K562 (cell line): ENCODE data around the gene BACE1. TPM values are rescaled to one million over a fixed set of nuclear protein-coding genes. Genes with fewer than 3 reads are reported as not detected.

ENCODE experiments used
- CHD7 ChIP-seq: fragments of 200-600 bp; sonication (generic); IDR thresholded peaks from one replicate; pipeline ENCODE4 v1.6.1; 2012; ENCODE audit warnings: mild to moderate bottlenecking, low read depth, low read length, inconsistent platforms
- DDX20 ChIP-seq: fragments of 450-650 bp; IDR thresholded peaks from 2 replicates; pipeline ENCODE4 v1.6.1; 2016; ENCODE audit warnings: missing genetic modification characterization, low read depth, mild to moderate bottlenecking, missing compliant biosample characterization, moderate library complexity
- EWSR1 ChIP-seq: fragments of 450-650 bp; IDR thresholded peaks from 2 replicates; pipeline ENCODE4 v1.6.1; 2018; ENCODE audit warnings: borderline replicate concordance, mild to moderate bottlenecking, low read depth, moderate library complexity; ENCODE audit not compliant: partially characterized antibody
- GABPA ChIP-seq: fragments of 200-800 bp; sonication (Bioruptor generic); conservative IDR thresholded peaks from 2 replicates; pipeline ENCODE4 v1.6.1; 2016; ENCODE audit warnings: low read depth, missing genetic modification characterization, missing compliant biosample characterization
- KAT8 ChIP-seq: fragments of 450-650 bp; IDR thresholded peaks from 2 replicates; pipeline ENCODE4 v1.6.1; 2016; ENCODE audit warnings: low read depth, mild to moderate bottlenecking
- MCM7 ChIP-seq, 2 experiments: fragments of 450-650 bp; IDR thresholded peaks; 2 replicates each; pipeline ENCODE4 v1.6.1; 2016 to 2018
- NFE2L1 ChIP-seq: fragments of 450-650 bp; IDR thresholded peaks from 2 replicates; pipeline ENCODE4 v1.6.1; 2016; ENCODE audit warnings: missing genetic modification characterization, low read depth, mild to moderate bottlenecking, missing compliant biosample characterization, moderate library complexity, borderline replicate concordance
- NFRKB ChIP-seq: fragments of 450-650 bp; IDR thresholded peaks from 2 replicates; pipeline ENCODE4 v1.6.1; 2016; ENCODE audit warnings: low read depth
- PHF20 ChIP-seq: fragments of 450-650 bp; IDR thresholded peaks from 2 replicates; pipeline ENCODE4 v1.6.1; 2018; ENCODE audit not compliant: partially characterized antibody
- PYGO2 ChIP-seq: fragments of 450-650 bp; IDR thresholded peaks from 2 replicates; pipeline ENCODE4 v1.6.1; 2016; ENCODE audit warnings: mild to moderate bottlenecking, missing genetic modification characterization, moderate library complexity, missing compliant biosample characterization
- ZBTB2 ChIP-seq: fragments of 450-650 bp; IDR thresholded peaks from 2 replicates; pipeline ENCODE4 v1.6.1; 2016; ENCODE audit warnings: antibody characterized with exemption
- ZNF124 ChIP-seq: sonication (generic); formaldehyde crosslinking; IDR thresholded peaks from 2 replicates; pipeline ENCODE4 v1.8.1; 2022; ENCODE audit warnings: missing genetic modification reagents
- ZNF785 ChIP-seq: fragments of 250-450 bp; sonication (Bioruptor Pico); IDR thresholded peaks from 2 replicates; pipeline ENCODE4 v1.4.0; 2020; ENCODE audit warnings: mild to moderate bottlenecking
- ZNF79 ChIP-seq: fragments of 250-450 bp; sonication (Bioruptor Pico); IDR thresholded peaks from 2 replicates; pipeline ENCODE4 v1.4.0; 2020; ENCODE audit warnings: low read depth, mild to moderate bottlenecking, moderate library complexity
- polyA plus RNA-seq, 8 experiments: library from polyadenylated mRNA; depleted of rRNA in 4 of 8; stranded (reverse) in 5 of 8; unstranded in 3 of 8; fragments of >200 nt; fragmentation: Nextera tagmentation in 2 of 8; fragmentation: Illumina TruSeq in 1 of 8; extraction: Ambion mirVana in 2 of 8; extraction: Trizol in 1 of 8; gene quantifications; 2 replicates each; pipeline versions ENCODE4 v1.2.1 to v1.2.3, GENCODE V29; 2011 to 2014; ENCODE audit warnings: inconsistent platforms in 1 of 8, missing spikeins in 1 of 8
- total RNA-seq, 7 experiments: library from RNA; depleted of rRNA in 6 of 7; stranded (reverse); fragments of >200 nt in 6 of 7; fragmentation: Illumina TruSeq in 2 of 7; extraction: Trizol in 2 of 7; gene quantifications; 2 replicates each; pipeline versions ENCODE4 v1.2.1 to v1.2.3, GENCODE V29; 2011 to 2021; ENCODE audit warnings: low replicate concordance in 1 of 7
- TF ChIP-seq, protein P1 (sequence below): sonication (generic); formaldehyde crosslinking; IDR thresholded peaks from 2 replicates; pipeline ENCODE4 v1.8.0; 2022; ENCODE audit warnings: missing genetic modification reagents, mild to moderate bottlenecking, borderline replicate concordance

BACE1 gene
- total and polyA plus RNA-seq, 9 of the 15 experiments (the other 6 are each of a cell fraction or from before 2014, with no cell fraction given) = 0.01 to 0.25 (median 0.16) TPM; not detected in 5

DNA sequence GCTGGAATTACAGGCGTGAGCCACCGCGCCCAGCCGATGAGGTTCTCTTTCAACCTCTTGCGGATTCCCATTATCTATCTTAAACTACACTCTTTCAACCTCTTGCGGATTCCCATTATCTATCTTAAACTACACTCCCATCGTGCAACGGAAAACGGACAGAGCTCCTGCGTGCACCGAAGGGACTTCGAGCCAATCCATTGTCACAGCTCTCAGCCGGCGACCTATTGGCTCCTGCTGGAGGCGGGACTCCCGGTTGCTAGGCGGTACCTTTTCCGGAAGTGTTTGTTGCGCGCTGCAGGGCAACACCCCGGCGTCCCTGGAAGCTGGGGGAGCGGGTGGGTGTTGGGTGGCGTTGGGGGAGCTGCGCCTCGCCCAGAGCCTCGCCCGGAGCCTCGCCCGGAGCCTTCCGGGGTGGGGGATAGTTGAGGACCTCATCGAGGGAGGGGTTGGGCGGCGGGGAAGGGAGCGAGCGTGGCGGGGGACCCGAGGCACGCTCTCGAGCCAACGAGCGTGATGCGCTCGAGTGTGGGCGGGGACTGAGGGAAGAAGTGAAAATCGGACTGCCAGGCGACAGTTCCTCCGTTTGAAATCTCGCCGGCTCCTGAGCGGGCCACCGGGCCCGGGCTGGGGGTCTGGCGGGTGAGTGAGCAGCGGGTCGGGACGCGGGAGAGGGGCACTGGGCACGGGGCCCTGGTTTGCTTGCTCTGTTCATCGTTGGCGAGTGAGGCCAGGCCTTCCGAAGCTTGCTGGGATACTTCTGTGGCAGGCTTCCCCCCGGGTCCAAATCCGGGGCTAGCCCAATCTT lies 11.7 kb upstream of the BACE1 start, which contains the start of gene CEP164 (continued):
- no peak for TF ChIP-seq CHD7
- TF ChIP-seq EWSR1 = no peak
- no peak for TF ChIP-seq NFE2L1
- TF ChIP-seq MCM7 (IDR thresholded peaks at IDR 0.05) = no peak
- peak; percentile 12 for TF ChIP-seq PHF20
- TF ChIP-seq DDX20 (tag) = no peak
- no peak for TF ChIP-seq PYGO2 (tag)
- no peak for TF ChIP-seq KAT8
- TF ChIP-seq ZNF785 (CRISPR knock-in tag) = no peak
- TF ChIP-seq ZNF124 = no peak
- no peak for TF ChIP-seq ZBTB2
- TF ChIP-seq NFRKB = no peak
- TF ChIP-seq, protein P1, sequence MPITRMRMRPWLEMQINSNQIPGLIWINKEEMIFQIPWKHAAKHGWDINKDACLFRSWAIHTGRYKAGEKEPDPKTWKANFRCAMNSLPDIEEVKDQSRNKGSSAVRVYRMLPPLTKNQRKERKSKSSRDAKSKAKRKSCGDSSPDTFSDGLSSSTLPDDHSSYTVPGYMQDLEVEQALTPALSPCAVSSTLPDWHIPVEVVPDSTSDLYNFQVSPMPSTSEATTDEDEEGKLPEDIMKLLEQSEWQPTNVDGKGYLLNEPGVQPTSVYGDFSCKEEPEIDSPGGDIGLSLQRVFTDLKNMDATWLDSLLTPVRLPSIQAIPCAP (CRISPR knock-in tag) = no peak
- peak; percentile 94 for TF ChIP-seq GABPA (tag)
- no peak for TF ChIP-seq ZNF79
